Adrenal gland (tissue), 12 donors: ENCODE data around the gene GNB5. TPM values are rescaled to one million over a fixed set of nuclear protein-coding genes. Genes with fewer than 3 reads are reported as not detected.

ENCODE experiments used
- DNase-seq, 7 donors: peaks; one replicate each; pipeline ENCODE4 v3.0.0-alpha.2; 2019 to 2020
- H3K27ac ChIP-seq, 5 donors: fragments of 200-600 bp; sonication (generic) in 4 of 5; 1 replicate in 3 of 5; 2 replicates in 2 of 5; pipeline versions ENCODE4 v1.5.1 to v1.8.0; 2016 to 2020; ENCODE audit warnings: mild to moderate bottlenecking in 1 of 5
- H3K27me3 ChIP-seq: fragments of 200-600 bp; 2 replicates; pipeline ENCODE4 v1.8.0; 2021
- H3K36me3 ChIP-seq, 2 donors: fragments of 200-600 bp; replicated peaks in 1 of 2; 1 replicate in 1 of 2; 2 replicates in 1 of 2; pipeline versions ENCODE4 v1.5.1 to v1.8.0; 2018 to 2022
- H3K4me1 ChIP-seq, 2 donors: fragments of 200-600 bp; replicated peaks in 1 of 2; 1 replicate in 1 of 2; 2 replicates in 1 of 2; pipeline versions ENCODE4 v1.5.1 to v1.8.0; 2018 to 2021
- H3K4me3 ChIP-seq, 4 donors: fragments of 200-600 bp; sonication (generic) in 3 of 4; one replicate each; pipeline ENCODE4 v1.5.1; 2016 to 2018
- H3K9me3 ChIP-seq, 3 donors: fragments of 200-600 bp; sonication (generic) in 1 of 3; replicated peaks in 1 of 3; 1 replicate in 2 of 3; 2 replicates in 1 of 3; pipeline versions ENCODE4 v1.5.1 to v1.8.0; 2016 to 2021
- CTCF ChIP-seq, 6 experiments: fragments of 450-650 bp in 4 of 6; fragments of 200-600 bp in 2 of 6; sonication (generic) in 1 of 6; IDR thresholded peaks; 1 replicate in 5 of 6; 2 replicates in 1 of 6; pipeline versions ENCODE4 v1.5.1 to v1.8.0; 2016 to 2021; ENCODE audit warnings: antibody characterized with exemption in 6 of 6, mild to moderate bottlenecking in 2 of 6, moderate library complexity in 1 of 6
- POLR2A ChIP-seq, 2 donors: fragments of 450-650 bp; IDR thresholded peaks; one replicate each; pipeline ENCODE4 v1.6.1; 2017; ENCODE audit warnings: antibody characterized with exemption in 2 of 2, mild to moderate bottlenecking in 2 of 2, moderate library complexity in 1 of 2
- WGBS, 4 donors: extraction: QIAGEN DNeasy Blood & Tissue Kit in 2 of 4; methylation state at CpG; one replicate each; pipeline versions ENCODE4 v1.1.5 to v1.1.7; 2013 to 2017; 5-methylcytosine and 5-hydroxymethylcytosine counted together
- intact Hi-C, 2 donors: fragments of 100-400 bp; cut with DNase I; formaldehyde crosslinking; loops; one replicate each; pipeline versions ENCODE4 v1.14.1 to v1.15.0; 2022 to 2023
- polyA plus RNA-seq, 3 donors: library from polyadenylated mRNA; stranded (reverse); fragments of 200-250 nt in 2 of 3; fragments of 350-450 nt in 1 of 3; fragmentation: Illumina TruSeq in 1 of 3; extraction: RNeasy Lipid Tissue Mini Kit (QIAGEN cat#74804) in 1 of 3; gene quantifications; one replicate each; pipeline ENCODE4 v1.2.3, GENCODE V29; 2013 to 2014
- total RNA-seq, 9 donors: library from RNA; depleted of rRNA in 4 of 9; stranded (reverse); fragments of >200 nt in 4 of 9; fragments of 120-200 nt in 1 of 9; fragmentation: NEBNext Ultra II Directional in 1 of 9; extraction: Animal tissue kit (Norgen Biotek cat#: 25700) in 1 of 9; gene quantifications; one replicate each; pipeline versions ENCODE4 v1.1.0 to v1.2.4, GENCODE V29; 2013 to 2023
- donor health status: healthy with polysubstance abuse.
- donor health status: Bipolar disorder and iron deficiency.
- donor health status: DM: yes; HTN: yes; CAD: no.
- donor health status: DM: no; HTN: no; CAD: no.
- donor health status: DM: no; HTN: no; CAD: no.
- donor health status: DM: yes; HTN: yes; CAD: no.

GNB5 gene
- total and polyA plus RNA-seq, 12 donors: 2.8 to 60.7 (median 18.8) TPM

- H3K27ac ChIP-seq: peak overlapping the region; percentile 52 to 77 (median 63)
- no peak overlapping the region for H3K4me3 ChIP-seq
- WGBS, 4 donors: 39 to 49% (median 44%) methylated on average over 4 of the region's 4 CpGs
Measured at GRCh38 chr15:52093167-52093538, 98.0 kb downstream of the GNB5 start.

GRCh38 chr15:52090193-52090592 is 101.0 kb downstream of the GNB5 start:
- H3K27me3 ChIP-seq: no peaks in the 10 kb centered on the region
- intact Hi-C loops: no loop called here
- no peaks in the 10 kb centered on the region for H3K36me3 ChIP-seq
- H3K4me1 ChIP-seq: peaks cover 15 to 27% of the 10 kb centered on the region in 2 donors
- no peak for DNase-seq
- H3K27ac ChIP-seq: no peak overlapping the region
- H3K4me3 ChIP-seq: no peak overlapping the region
- TF ChIP-seq CTCF (IDR thresholded peaks at IDR 0.05) (no peak), POLR2A (IDR thresholded peaks at IDR 0.05) (no peak)
- H3K9me3 ChIP-seq: peaks cover 0 to 7% (median 6%) of the 10 kb centered on the region in 3 donors

More at GRCh38 chr15:52093167-52093538, 98.0 kb downstream of the GNB5 start:
- intact Hi-C loops: no loop called here
- no peak for DNase-seq
- Histone ChIP-seq H3K36me3 (no peaks in the 10 kb centered on the region), H3K4me1 (peaks cover 15 to 43% of the 10 kb centered on the region in 2 donors), H3K9me3 (peaks cover 0 to 7% (median 6%) of the 10 kb centered on the region in 3 donors), H3K27me3 (no peaks in the 10 kb centered on the region)
- no peak for TF ChIP-seq POLR2A (IDR thresholded peaks at IDR 0.05)
- no peak for TF ChIP-seq CTCF (IDR thresholded peaks at IDR 0.05)

- DNase-seq: no peak
- Histone ChIP-seq H3K27me3 (no peaks in the 10 kb centered on the region), H3K27ac (no peak overlapping the region), H3K9me3 (peaks cover 0 to 7% (median 6%) of the 10 kb centered on the region in 3 donors), H3K4me3 (no peak overlapping the region), H3K4me1 (no peaks in the 10 kb centered on the region), H3K36me3 (no peaks in the 10 kb centered on the region)
- 85 to 90% (median 89%) methylated on average over 5 of the region's 5 CpGs for WGBS, 4 donors
- intact Hi-C loops: loop anchor here in 1 of 2 donors (10.0 kb wide), 2 partner anchors 49 to 111 kb away; partner anchors contain the start of gene LEO1
- TF ChIP-seq POLR2A (IDR thresholded peaks at IDR 0.05) (no peak), CTCF (IDR thresholded peaks at IDR 0.05) (no peak)
Measured at GRCh38 chr15:52086011-52086786, 105.0 kb downstream of the GNB5 start.

GRCh38 chr15:52085299-52085698 is 105.9 kb downstream of the GNB5 start:
- no peak for DNase-seq
- Histone ChIP-seq H3K36me3 (no peaks in the 10 kb centered on the region), H3K27me3 (no peaks in the 10 kb centered on the region), H3K4me1 (no peaks in the 10 kb centered on the region), H3K27ac (no peak overlapping the region), H3K9me3 (peaks cover 0 to 6% (median 4%) of the 10 kb centered on the region in 3 donors), H3K4me3 (no peak overlapping the region)
- TF ChIP-seq CTCF (IDR thresholded peaks at IDR 0.05) (no peak), POLR2A (IDR thresholded peaks at IDR 0.05) (no peak)
- intact Hi-C loops: loop anchor here in 1 of 2 donors (10.0 kb wide), 2 partner anchors 50 to 110 kb away; partner anchors contain the start of gene LEO1
